ENCODE data around the gene PSMC5.
A peak's percentile ranks its signal among the peaks of the same experiment; 100 is the strongest.

PSMC5 gene

GRCh38 chr17:63827002-63827800 is at the start of gene PSMC5, which contains the start of gene FTSJ3:
Gene PSMC5 (plus strand): TSS chr17:63827431. CDS start chr17:63827491, 60 bp downstream.
Gene FTSJ3 (minus strand): TSS chr17:63827663. CDS start chr17:63826902, 761 bp downstream.
- no peak for DNase-seq (ENCODE audit: low read depth, low spot score)

GRCh38 chr17:63780507-63780906 is 46.7 kb upstream of the PSMC5 start:
- no peak overlapping the region for H3K4me3 ChIP-seq (ENCODE audit: low read depth, low read length)
- CTCF ChIA-PET, result interaction anchor here (1.1 to 1.3 kb wide), 2 partner anchors 10 to 19 kb away, joined by 3 to 6 read pairs; no protein-coding TSS in a partner anchor
- no peak for DNase-seq (ENCODE audit: low read depth, low spot score)
- no peak for TF ChIP-seq CTCF (IDR thresholded peaks at IDR 0.05; ENCODE audit: insufficient read depth, low read length, missing control alignments)
- POLR2A ChIA-PET, result interaction anchor here (0.6 kb wide), 1 partner anchor 10 kb away, joined by 3 read pairs; no protein-coding TSS in a partner anchor

More at GRCh38 chr17:63827002-63827800, at the start of gene PSMC5, which contains the start of gene FTSJ3:
- ChIA-PET CTCF (interaction anchor here (0.8 to 6.3 kb wide), 5 partner anchors 8 to 85 kb away, joined by 3 to 58 read pairs (median 3); partner anchors contain the start of gene SMARCD2), POLR2A (interaction anchor here (0.6 to 2.4 kb wide), 6 partner anchors 10 to 433 kb away, joined by 3 to 13 read pairs (median 4); partner anchors contain the start of genes CCDC47 and DDX42)
- TF ChIP-seq CTCF (IDR thresholded peaks at IDR 0.05; ENCODE audit: insufficient read depth, low read length, missing control alignments), result peak; percentile 75
- peak within 1 kb of the TSS; percentile 84 for H3K4me3 ChIP-seq (ENCODE audit: low read depth, low read length)

- DNase-seq (ENCODE audit: low read depth, low spot score), result no peak
- POLR2A ChIA-PET, result interaction anchor here (0.6 kb wide), 1 partner anchor 10 kb away, joined by 3 read pairs; no protein-coding TSS in a partner anchor
- H3K4me3 ChIP-seq (ENCODE audit: low read depth, low read length), result no peak overlapping the region
- CTCF ChIA-PET, result interaction anchor here (0.9 to 1.3 kb wide), 3 partner anchors 9 to 169 kb away, joined by 3 to 6 read pairs (median 3); no protein-coding TSS in a partner anchor
- TF ChIP-seq CTCF (IDR thresholded peaks at IDR 0.05; ENCODE audit: insufficient read depth, low read length, missing control alignments), result no peak
Measured at GRCh38 chr17:63780928-63781327, 46.3 kb upstream of the PSMC5 start.

GRCh38 chr17:63783522-63783921 is 43.7 kb upstream of the PSMC5 start:
- ChIA-PET POLR2A (interaction anchor here (3.1 kb wide), 1 partner anchor 10 kb away, joined by 10 read pairs; the partner anchor contains the start of genes CCDC47 and DDX42), CTCF (interaction anchor here (1.1 to 1.5 kb wide), 3 partner anchors 10 to 19 kb away, joined by 3 to 4 read pairs (median 3); no protein-coding TSS in a partner anchor)
- no peak for TF ChIP-seq CTCF (IDR thresholded peaks at IDR 0.05; ENCODE audit: insufficient read depth, low read length, missing control alignments)
- H3K4me3 ChIP-seq (ENCODE audit: low read depth, low read length), result no peak overlapping the region
- no peak for DNase-seq (ENCODE audit: low read depth, low spot score)

- ChIA-PET CTCF (interaction anchor here (1.4 kb wide), 1 partner anchor 11 kb away, joined by 3 read pairs; no protein-coding TSS in a partner anchor), POLR2A (no interaction called here)
- no peak for DNase-seq (ENCODE audit: low read depth, low spot score)
- no peak overlapping the region for H3K4me3 ChIP-seq (ENCODE audit: low read depth, low read length)
- TF ChIP-seq CTCF (IDR thresholded peaks at IDR 0.05; ENCODE audit: insufficient read depth, low read length, missing control alignments), result no peak
Measured at GRCh38 chr17:63785556-63785955, 41.7 kb upstream of the PSMC5 start.

- DNase-seq (ENCODE audit: low read depth, low spot score), result no peak
- POLR2A ChIA-PET, result no interaction called here
- CTCF ChIA-PET, result interaction anchor here (0.6 to 1.3 kb wide), 3 partner anchors 11 to 49 kb away, joined by 3 to 5 read pairs (median 3); no protein-coding TSS in a partner anchor
- H3K4me3 ChIP-seq (ENCODE audit: low read depth, low read length), result no peak overlapping the region
- no peak for TF ChIP-seq CTCF (IDR thresholded peaks at IDR 0.05; ENCODE audit: insufficient read depth, low read length, missing control alignments)
Measured at GRCh38 chr17:63786117-63786516, 41.1 kb upstream of the PSMC5 start.
